Amniotic stem cell (primary cell): ENCODE measurements around the gene PRND.
"Not testable (repeated sequence)": the region's sequence is repeated elsewhere in the genome, so short reads cannot be mapped to it uniquely, and the experiment has no call there.

Source experiments
- DNase-seq: peaks from one replicate; lab custom pipeline; 2025; lab: John Stamatoyannopoulos, UW

Gene PRND

GRCh38 chr20:4737857-4738627 lies 16.3 kb downstream of the PRND start:
- DNase-seq, result no peak

GRCh38 chr20:4740774-4741431 lies 19.2 kb downstream of the PRND start:
- no peak for DNase-seq

DNA sequence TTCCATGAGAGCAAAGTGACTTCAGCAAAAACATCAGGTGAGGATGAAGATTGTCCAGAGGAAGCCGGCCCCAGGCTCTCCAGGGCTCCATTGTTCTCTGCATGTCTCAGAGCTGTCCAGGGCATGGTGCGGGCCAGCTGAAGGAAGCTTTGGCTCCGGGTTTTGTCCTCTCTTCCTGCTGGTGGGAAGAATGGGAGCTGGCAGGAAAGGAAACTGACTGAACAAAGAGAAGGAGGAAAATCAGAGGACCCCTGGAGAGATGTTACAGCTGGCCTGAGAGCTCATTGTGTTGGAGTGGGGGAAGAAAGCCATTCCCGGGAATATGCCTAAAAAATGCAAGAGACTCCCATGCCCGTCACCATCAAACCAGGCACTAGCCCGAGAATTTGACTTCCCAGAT lies 27.1 kb downstream of the PRND start:
- DNase-seq, result no peak

GRCh38 chr20:4749326-4749725 lies 27.6 kb downstream of the PRND start:
- DNase-seq, result no peak

DNA sequence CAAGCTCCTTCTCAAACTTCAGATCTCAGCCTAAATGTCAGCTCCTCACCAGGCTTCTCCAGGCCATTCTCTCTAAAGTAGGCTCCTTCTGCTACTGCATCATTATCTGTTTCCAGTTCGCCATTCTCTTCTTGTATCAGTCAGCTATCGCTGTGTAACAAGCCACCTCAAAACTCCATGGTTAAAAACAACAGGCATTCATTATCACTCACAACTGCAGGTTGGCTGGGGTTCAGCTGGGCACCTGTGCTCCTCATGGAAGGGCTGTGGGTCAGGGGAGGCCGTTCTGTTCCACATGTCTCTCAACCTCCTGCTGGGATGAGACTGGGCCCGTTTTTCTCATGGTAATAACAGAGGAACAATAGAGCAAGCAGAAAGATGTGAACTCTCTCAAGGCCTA lies 28.7 kb downstream of the PRND start:
- no peak for DNase-seq

DNA sequence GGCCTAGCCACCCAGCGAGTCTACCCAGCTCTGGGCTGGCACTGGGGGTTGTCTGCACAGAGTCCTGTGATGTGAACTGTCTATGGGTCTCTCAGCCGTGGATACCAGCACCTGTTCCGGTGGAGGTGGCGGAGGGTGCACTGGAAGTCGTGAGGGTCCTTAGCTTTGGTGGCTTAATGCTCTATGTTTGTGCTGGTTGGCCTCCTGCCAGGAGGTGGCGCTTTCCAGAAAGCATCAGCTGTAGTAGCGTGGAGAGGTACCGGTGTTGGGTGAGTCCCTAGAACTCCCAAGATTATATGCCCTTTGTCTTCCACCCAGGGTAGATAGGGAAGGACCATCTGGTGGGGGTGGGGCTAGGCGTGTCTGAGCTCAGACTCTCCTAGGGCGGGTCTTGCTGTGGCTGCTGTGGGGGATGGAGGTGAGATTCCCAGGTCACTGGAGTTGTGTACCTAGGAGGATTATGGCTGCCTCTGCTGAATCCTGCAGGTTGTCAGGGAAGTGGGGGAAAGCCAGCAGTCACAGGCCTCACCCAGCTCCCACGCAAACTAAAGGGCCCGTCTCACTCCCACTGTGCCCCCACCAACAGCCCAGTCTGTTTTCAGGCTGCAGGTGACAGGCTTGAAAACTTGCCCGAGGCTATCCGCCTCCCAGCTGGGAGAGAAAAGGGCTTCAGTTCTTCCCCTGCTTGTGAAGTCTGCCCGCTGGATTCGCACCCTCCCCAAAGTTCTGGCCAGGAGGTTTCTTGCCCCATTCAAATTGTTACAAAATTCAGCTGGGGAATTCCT lies 37.6 kb downstream of the PRND start:
- DNase-seq, result not testable (repeated sequence)

GRCh38 chr20:4763261-4763660 lies 41.6 kb downstream of the PRND start:
- DNase-seq, result no peak

GRCh38 chr20:4763723-4764510 lies 42.2 kb downstream of the PRND start:
- no peak for DNase-seq

DNA sequence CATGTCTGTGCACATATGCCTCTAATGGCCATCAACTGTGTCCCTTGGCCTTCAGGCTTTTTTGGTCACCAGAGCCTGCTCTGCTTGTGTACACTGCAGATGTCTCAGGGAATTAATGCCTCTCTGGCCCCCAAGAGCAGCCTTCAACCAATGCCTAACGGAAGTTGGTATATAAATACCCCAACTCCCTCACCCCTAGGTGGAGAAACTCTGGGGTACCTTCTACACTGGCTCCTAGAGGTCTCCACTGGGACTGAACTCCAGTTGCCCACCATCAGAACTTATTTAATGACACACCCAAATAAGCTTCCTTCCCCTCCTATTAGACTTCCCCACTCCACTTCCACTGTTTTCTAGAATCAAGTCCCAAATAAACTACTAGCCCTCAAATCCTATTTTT lies 43.1 kb downstream of the PRND start:
- no peak for DNase-seq

DNA sequence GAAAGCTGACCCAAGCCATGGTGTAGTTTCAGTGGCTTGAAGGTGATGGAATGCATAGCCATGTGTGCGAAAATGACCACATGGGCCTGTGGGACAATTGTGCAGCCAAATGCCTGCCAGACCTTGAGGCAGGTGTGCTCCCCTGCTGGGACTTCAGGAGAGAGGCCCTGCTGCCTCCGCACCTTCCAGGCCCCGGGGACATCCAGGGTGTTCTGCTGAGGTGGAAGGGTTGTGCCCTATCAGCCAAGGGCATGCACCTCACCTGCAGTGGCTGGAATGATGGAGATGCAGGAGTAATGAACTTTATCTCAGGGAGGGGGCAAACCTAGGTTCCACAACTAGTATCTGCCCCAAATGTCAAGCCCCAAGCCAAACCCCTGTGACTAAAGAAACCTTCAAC lies 44.0 kb downstream of the PRND start:
- no peak for DNase-seq

- no peak for DNase-seq
Measured at GRCh38 chr20:4766631-4767030, 44.9 kb downstream of the PRND start.

DNA sequence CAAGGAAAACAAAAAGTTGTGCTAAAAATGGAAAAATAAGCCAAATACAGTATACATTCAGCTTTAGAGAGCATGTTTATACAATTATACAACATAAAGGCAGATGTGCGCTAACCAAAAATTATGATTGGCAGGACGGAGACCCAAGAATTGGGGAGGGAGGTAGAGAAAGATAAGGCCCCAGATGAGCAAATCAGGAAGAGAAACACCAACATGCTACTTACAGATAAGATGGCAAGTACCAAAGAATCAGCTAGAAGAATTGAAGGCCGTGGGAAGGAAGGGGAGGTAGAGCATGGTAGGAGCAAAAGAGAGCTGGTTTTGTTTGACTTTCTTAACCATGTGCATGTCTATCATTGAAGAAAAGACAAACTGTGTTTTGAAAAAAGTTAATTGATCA lies 45.4 kb downstream of the PRND start:
- no peak for DNase-seq

- no peak for DNase-seq
Measured at GRCh38 chr20:4769328-4769727, 47.6 kb downstream of the PRND start.

GRCh38 chr20:4770026-4770425 lies 48.3 kb downstream of the PRND start:
- no peak for DNase-seq

DNA sequence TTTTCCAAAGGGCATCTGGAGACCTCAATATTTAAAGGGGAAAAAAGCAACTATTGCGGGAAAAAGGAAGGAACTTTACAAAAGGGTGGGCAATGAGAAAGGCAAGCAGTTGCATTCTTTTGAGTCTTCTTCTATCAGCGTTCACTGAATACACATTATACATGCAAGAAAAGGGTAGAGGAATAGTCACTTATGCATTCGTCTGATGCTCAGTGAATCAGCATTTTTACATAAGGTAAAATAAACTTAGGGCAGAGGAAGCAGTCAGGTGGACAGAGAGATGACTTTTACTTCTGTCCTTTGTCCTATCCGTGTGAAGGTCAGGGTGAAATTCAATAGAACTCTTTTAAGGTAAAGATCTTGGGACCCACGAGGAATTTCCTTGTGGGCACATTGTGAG lies 49.3 kb downstream of the PRND start:
- no peak for DNase-seq

DNA sequence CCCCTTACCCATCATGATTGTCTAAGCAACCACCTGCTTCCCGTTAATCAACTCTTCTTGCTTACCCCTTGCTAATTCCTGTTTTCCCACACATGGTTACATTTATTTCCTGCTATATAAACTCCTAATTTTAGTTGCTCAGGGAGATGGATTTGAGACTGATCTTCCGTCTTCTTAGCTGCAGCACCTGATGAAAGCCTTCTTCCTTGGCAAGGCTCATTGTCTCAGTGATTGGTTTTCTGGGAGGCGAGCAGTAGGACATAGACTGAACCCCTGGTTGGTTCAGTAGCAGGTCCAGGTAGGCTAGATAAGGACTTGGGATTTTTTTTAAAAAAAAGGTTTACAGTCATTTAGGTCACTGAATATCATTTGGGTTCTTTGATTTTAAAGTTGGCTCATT lies 50.4 kb downstream of the PRND start:
- DNase-seq, result no peak

- DNase-seq, result not testable (repeated sequence)
Measured at GRCh38 chr20:4773014-4773413, 51.3 kb downstream of the PRND start.

GRCh38 chr20:4773736-4774135 lies 52.0 kb downstream of the PRND start:
- no peak for DNase-seq

DNA sequence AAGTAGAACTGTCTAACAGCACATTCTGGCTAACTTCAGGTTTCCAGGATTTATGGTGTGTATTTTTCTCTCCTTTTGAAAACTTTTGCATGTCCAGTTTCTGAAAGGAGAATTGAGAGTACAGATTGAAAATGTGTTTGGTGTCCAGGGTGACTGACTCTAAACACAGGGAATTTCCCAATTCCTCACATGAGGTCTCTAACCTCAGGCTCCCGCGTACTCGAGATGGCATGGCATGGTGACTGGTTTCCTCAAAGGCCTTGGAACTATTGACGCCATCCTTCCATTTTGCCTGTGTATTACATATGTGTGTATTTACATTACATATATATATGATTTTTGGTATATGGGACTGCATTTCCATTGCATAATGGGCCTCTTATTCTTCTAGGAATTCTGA lies 52.5 kb downstream of the PRND start:
- DNase-seq, result no peak

DNA sequence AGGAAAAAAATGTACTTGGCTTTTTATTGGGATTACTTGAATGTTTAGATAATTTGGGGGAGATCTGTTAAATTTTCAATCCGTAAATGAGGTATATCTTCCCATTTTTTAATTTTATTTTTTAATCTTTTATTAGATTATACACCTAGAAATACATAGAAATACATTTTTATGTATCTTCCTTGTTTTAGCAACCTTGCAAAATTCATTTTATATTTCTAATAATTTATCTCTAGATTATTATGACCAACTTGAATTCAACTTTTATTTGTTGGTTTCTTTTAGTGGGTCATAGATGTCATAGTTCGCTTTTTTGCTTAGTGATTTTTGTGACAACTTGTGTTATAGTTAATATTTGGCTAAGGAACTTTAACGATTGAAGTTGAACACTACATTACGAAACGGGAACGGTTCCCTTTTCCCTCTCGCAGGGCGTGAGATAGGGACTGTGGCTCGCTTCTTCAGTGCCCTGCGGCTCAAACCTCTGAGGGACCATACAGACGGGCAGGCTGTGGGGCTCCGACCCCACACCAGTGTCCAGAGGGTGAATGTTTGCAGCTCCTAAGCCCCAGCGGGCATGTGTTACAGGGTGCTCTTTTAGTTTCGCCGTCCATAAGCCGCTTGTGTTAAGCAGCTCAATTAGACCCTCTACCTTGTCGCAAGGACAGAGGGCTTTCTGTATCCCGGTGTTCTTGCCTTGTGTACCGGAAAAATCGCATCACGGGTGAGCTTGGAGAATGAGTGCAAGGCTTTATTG lies 53.8 kb downstream of the PRND start:
- no peak for DNase-seq

GRCh38 chr20:4776079-4776630 lies 54.4 kb downstream of the PRND start:
- no peak for DNase-seq
